Endothelial cell of umbilical vein (primary cell): ENCODE measurements around the gene FAM181A. TPM values are rescaled to one million over a fixed set of nuclear protein-coding genes. Genes with fewer than 3 reads are reported as not detected.

ENCODE experiments used
- BruUV-seq: library from RNA; stranded (reverse); fragments of 400-500 nt; replicated peaks from 2 replicates; lab custom pipeline; 2021; lab: Mats Ljungman, UMichigan
- CTCF ChIA-PET: fragments of 300-600, 350-600 bp; sonication (Branson Sonifier 250); formaldehyde crosslinking; loops from one replicate; lab custom pipeline; 2021; ENCODE audit warnings: antibody characterized with exemption, inconsistent platforms; lab: Charles Lee
- POLR2A ChIA-PET: fragments of 300-600, 350-600 bp; sonication (Branson Sonifier 250); formaldehyde crosslinking; loops from one replicate; lab custom pipeline; 2021; ENCODE audit warnings: antibody characterized with exemption, inconsistent platforms; lab: Charles Lee
- DNase-seq: peaks from one replicate; pipeline ENCODE4 v3.0.0-alpha.2; 2011; ENCODE audit warnings: low read depth, low spot score
- FAIRE-seq: peaks from 2 replicates; lab custom pipeline; 2011; peaks lifted over from hg19 to GRCh38; lab: Jason Lieb, UNC
- H2AFZ ChIP-seq: 2 replicates; pipeline ENCODE4 v1.6.0; 2012; ENCODE audit warnings: low read depth, low read length, control low read depth, inconsistent platforms
- H3K27ac ChIP-seq: 2 replicates; pipeline ENCODE4 v1.5.1; 2011; ENCODE audit warnings: low read depth, mild to moderate bottlenecking, control low read depth, low read length, moderate library complexity; ENCODE audit not compliant: insufficient read depth
- H3K27me3 ChIP-seq, 2 experiments: 2 replicates each; pipeline versions ENCODE4 v1.6.0 to v1.6.1; 2011; ENCODE audit warnings: low read length in 2 of 2, mixed read lengths in 1 of 2; ENCODE audit not compliant: control insufficient read depth in 2 of 2, insufficient read depth in 2 of 2
- H3K36me3 ChIP-seq, 2 experiments: 2 replicates in 1 of 2; 3 replicates in 1 of 2; pipeline ENCODE4 v1.5.1; 2011; ENCODE audit warnings: low read length in 2 of 2, mild to moderate bottlenecking in 1 of 2, moderate library complexity in 1 of 2; ENCODE audit not compliant: control insufficient read depth in 2 of 2, insufficient read depth in 2 of 2; ENCODE audit errors: extremely low read depth in 1 of 2
- H3K4me1 ChIP-seq: 3 replicates; pipeline ENCODE4 v1.5.1; 2011; ENCODE audit warnings: mild to moderate bottlenecking, low read length; ENCODE audit not compliant: control insufficient read depth, insufficient read depth; ENCODE audit errors: extremely low read depth
- H3K4me2 ChIP-seq: 2 replicates; pipeline ENCODE4 v1.6.1; 2011; ENCODE audit warnings: low read length, control low read depth, mixed read lengths; ENCODE audit not compliant: insufficient read depth
- H3K4me3 ChIP-seq, 3 experiments: fragments of 200-600 bp in 1 of 3; sonication (generic), shearing (Covaris generic) in 1 of 3; replicated peaks in 1 of 3; 2 replicates each; pipeline ENCODE4 v1.5.1; 2011 to 2016; ENCODE audit warnings: control low read depth in 3 of 3, low read length in 3 of 3, mild to moderate bottlenecking in 2 of 3, inconsistent platforms in 1 of 3, low read depth in 1 of 3, moderate library complexity in 1 of 3; ENCODE audit not compliant: insufficient read depth in 1 of 3
- H3K79me2 ChIP-seq: 2 replicates; pipeline ENCODE4 v1.6.0; 2012; ENCODE audit warnings: low read length, inconsistent platforms; ENCODE audit not compliant: control insufficient read depth, insufficient read depth
- H3K9ac ChIP-seq: replicated peaks from 2 replicates; pipeline ENCODE3; 2011; ENCODE audit warnings: low read length, control low read depth; ENCODE audit not compliant: insufficient read depth; ENCODE audit errors: extremely low read depth
- H3K9me1 ChIP-seq: replicated peaks from 3 replicates; pipeline ENCODE4 v1.6.0; 2011; ENCODE audit warnings: mild to moderate bottlenecking, low read length; ENCODE audit not compliant: control insufficient read depth, insufficient read depth; ENCODE audit errors: extremely low read depth
- H3K9me3 ChIP-seq: replicated peaks from 2 replicates; pipeline ENCODE4 v1.5.1; 2012; ENCODE audit warnings: low read length, inconsistent platforms; ENCODE audit not compliant: control insufficient read depth, insufficient read depth
- H4K20me1 ChIP-seq: replicated peaks from 2 replicates; pipeline ENCODE3; 2011; ENCODE audit warnings: mild to moderate bottlenecking, low read length; ENCODE audit not compliant: control insufficient read depth, insufficient read depth; ENCODE audit errors: extremely low read depth
- CTCF ChIP-seq, 2 donors: IDR thresholded peaks; 1 replicate in 1 of 2; 2 replicates in 1 of 2; pipeline ENCODE4 v1.5.1; 2011; ENCODE audit warnings: low read length in 2 of 2, mild to moderate bottlenecking in 2 of 2, moderate library complexity in 2 of 2, control low read depth in 1 of 2, inconsistent platforms in 1 of 2, low read depth in 1 of 2; ENCODE audit not compliant: insufficient read depth in 1 of 2; ENCODE audit errors: extremely low read depth in 1 of 2
- EZH2 ChIP-seq: IDR thresholded peaks from 2 replicates; pipeline ENCODE4 v1.6.1; 2012; ENCODE audit warnings: borderline replicate concordance, low read depth, mild to moderate bottlenecking, moderate library complexity, low read length, inconsistent platforms; ENCODE audit not compliant: severe bottlenecking
- FOS ChIP-seq: IDR thresholded peaks from 2 replicates; pipeline ENCODE4 v1.6.1; 2011; ENCODE audit warnings: mild to moderate bottlenecking, low read length, moderate library complexity, borderline replicate concordance; ENCODE audit not compliant: insufficient read depth
- GATA2 ChIP-seq: IDR thresholded peaks from 2 replicates; pipeline ENCODE4 v1.7.0; 2011; ENCODE audit warnings: low read depth, mild to moderate bottlenecking, moderate library complexity, mixed read lengths, low read length; ENCODE audit not compliant: insufficient read length, insufficient read depth
- JUN ChIP-seq: IDR thresholded peaks from 2 replicates; pipeline ENCODE4 v1.6.1; 2011; ENCODE audit warnings: borderline replicate concordance, low read depth; ENCODE audit not compliant: insufficient read length, insufficient read depth
- MYC ChIP-seq: IDR thresholded peaks from one replicate; pipeline ENCODE4 v1.6.1; 2011; ENCODE audit warnings: mild to moderate bottlenecking, low read depth, low read length
- POLR2A ChIP-seq: IDR thresholded peaks from 2 replicates; pipeline ENCODE4 v1.6.1; 2012; ENCODE audit warnings: low read depth, mild to moderate bottlenecking, control low read depth, low read length
- POLR2AphosphoS5 ChIP-seq: IDR thresholded peaks from 2 replicates; pipeline ENCODE4 v1.6.1; 2012; ENCODE audit warnings: low read depth, mild to moderate bottlenecking, control low read depth, low read length, moderate library complexity; ENCODE audit not compliant: insufficient read depth
- dilution Hi-C: fragments of 300-500 bp; cut with MboI; formaldehyde crosslinking; loops from one replicate; pipeline ENCODE4 v1.15.0; 2019; ENCODE audit warnings: low sequenced_read_pairs; ENCODE audit not compliant: extremely low pct_ligation_motif_present
- intact Hi-C: fragments of 100-400 bp; cut with micrococcal nuclease; formaldehyde crosslinking; loops from one replicate; pipeline ENCODE4 v1.10.0; 2022
- polyA plus RNA-seq, 4 experiments: library from polyadenylated mRNA; depleted of rRNA in 3 of 4; stranded (reverse) in 3 of 4; unstranded in 1 of 4; fragments of >200 nt; gene quantifications; 2 replicates each; pipeline versions ENCODE4 v1.2.1 to v1.2.3, GENCODE V29; 2011 to 2012; ENCODE audit warnings: missing spikeins in 1 of 4
- total RNA-seq: library from RNA; stranded (reverse); gene quantifications from 2 replicates; pipeline ENCODE4 v1.2.3, GENCODE V29; 2021
- TF ChIP-seq, protein P1 (sequence below): IDR thresholded peaks from 2 replicates; pipeline ENCODE4 v1.6.1; 2011; ENCODE audit not compliant: insufficient read depth, insufficient read length

The FAM181A gene
- total and polyA plus RNA-seq, 2 donors (not counting 3 experiments of a cell fraction or from before 2014, with no cell fraction given): not detected

GRCh38 chr14:93888995-93889394 lies 38.1 kb upstream of the FAM181A start:
- Histone ChIP-seq H3K9ac (no peak overlapping the region), H3K9me1 (no peaks in the 10 kb centered on the region), H3K4me3 (no peak overlapping the region), H3K9me3 (no peaks in the 10 kb centered on the region), H3K4me2 (no peak overlapping the region), H3K27me3 (no peaks in the 10 kb centered on the region), H3K27ac (no peak overlapping the region), H3K79me2 (no peaks in the 10 kb centered on the region), H2AFZ (no peak overlapping the region), H4K20me1 (no peaks in the 10 kb centered on the region), H3K36me3 (no peaks in the 10 kb centered on the region), H3K4me1 (no peaks in the 10 kb centered on the region)
- no TSS peak for BruUV-seq
- dilution Hi-C loops: no loop called here
- no peak for FAIRE-seq
- ChIA-PET POLR2A (no interaction called here), CTCF (interaction anchor here (1.1 kb wide), 1 partner anchor 9 kb away, joined by 4 read pairs; no protein-coding TSS in a partner anchor)
- TF ChIP-seq POLR2A: no peak
- TF ChIP-seq CTCF (IDR thresholded peaks at IDR 0.05; ENCODE audit: extremely low read depth in 1 of 2, insufficient read depth in 1 of 2, low read depth in 1 of 2, low read length in 2 of 2): no peak
- TF ChIP-seq GATA2: no peak
- no peak for TF ChIP-seq FOS
- no peak for TF ChIP-seq EZH2
- TF ChIP-seq MYC: no peak
- TF ChIP-seq JUN: no peak
- TF ChIP-seq POLR2AphosphoS5: no peak
- TF ChIP-seq, protein P1, sequence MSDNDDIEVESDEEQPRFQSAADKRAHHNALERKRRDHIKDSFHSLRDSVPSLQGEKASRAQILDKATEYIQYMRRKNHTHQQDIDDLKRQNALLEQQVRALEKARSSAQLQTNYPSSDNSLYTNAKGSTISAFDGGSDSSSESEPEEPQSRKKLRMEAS: no peak
- no peak for DNase-seq
- intact Hi-C loops: no loop called here
